ENCODE data around the gene PHOX2B. TPM values are rescaled to one million over a fixed set of nuclear protein-coding genes. Genes with fewer than 3 reads are reported as not detected.
"Not testable (repeated sequence)": the region's sequence is repeated elsewhere in the genome, so short reads cannot be mapped to it uniquely, and the experiment has no call there.

The PHOX2B gene
- total RNA-seq, 1 experiment from 2014 or later: not detected

- no peak for DNase-seq (ENCODE audit: low spot score)
These were observed 36.1 kb downstream of the PHOX2B start for GRCh38 chr4:41712425-41712824.

- not testable (repeated sequence) for DNase-seq (ENCODE audit: low spot score)
These were observed 36.9 kb downstream of the PHOX2B start for GRCh38 chr4:41711654-41712053.

- DNase-seq (ENCODE audit: low spot score): peak; percentile 97
These were observed 38.6 kb downstream of the PHOX2B start for GRCh38 chr4:41709844-41710481.

DNA sequence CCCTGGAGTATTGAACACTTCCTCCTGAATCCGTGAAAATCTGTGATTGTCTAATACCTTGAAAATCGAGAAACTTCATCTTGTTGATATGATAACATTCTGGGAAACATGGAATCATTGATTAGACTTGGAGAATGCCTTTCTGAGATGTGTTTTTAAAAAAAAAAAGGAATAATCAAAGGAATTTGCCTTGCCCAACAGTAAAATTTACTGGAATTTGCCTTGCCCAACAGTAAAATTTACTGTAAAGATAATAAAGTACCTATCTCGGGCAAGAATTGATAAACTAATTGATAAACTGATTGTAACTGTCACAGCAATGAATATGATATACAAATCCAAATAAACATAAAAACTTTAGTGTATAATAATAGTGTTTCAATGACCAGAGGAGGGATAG is 44.7 kb downstream of the PHOX2B start:
- no peak for DNase-seq (ENCODE audit: low spot score)

- no peak for DNase-seq (ENCODE audit: low spot score)
These were observed 45.8 kb downstream of the PHOX2B start for GRCh38 chr4:41702770-41703169.

GRCh38 chr4:41701983-41702382 is 46.5 kb downstream of the PHOX2B start:
- DNase-seq (ENCODE audit: low spot score): no peak

DNA sequence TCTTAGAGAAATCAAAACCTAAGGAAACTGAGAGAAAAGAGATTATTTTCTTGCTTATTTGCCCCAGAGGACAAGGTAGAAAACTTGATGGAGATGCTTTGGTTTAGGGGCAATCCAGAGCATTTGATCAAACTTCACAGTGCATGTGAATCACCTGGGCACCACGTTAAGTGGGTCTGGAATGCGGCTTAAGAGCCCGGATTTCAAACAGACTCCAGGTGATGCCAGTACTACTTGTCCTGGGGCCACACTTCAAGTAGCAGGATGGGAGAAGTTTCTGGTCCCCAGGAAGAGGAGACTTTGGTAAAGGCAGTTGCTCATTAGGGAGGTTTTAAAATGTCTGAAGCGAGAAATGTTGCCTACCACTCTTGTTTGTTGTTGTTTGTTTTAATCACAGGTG is 51.8 kb downstream of the PHOX2B start:
- DNase-seq (ENCODE audit: low spot score): no peak

- no peak for DNase-seq (ENCODE audit: low spot score)
These were observed 52.4 kb downstream of the PHOX2B start for GRCh38 chr4:41696131-41696530.

Other genes with a start within 250 kb of the PHOX2B start
- 24.5 and 25.3 TPM in 2 replicates for gene LIMCH1, start 210.6 kb downstream of the PHOX2B start, total RNA-seq (2014; rRNA removed; shearing (Covaris generic))
- gene TMEM33, start 186.7 kb upstream of the PHOX2B start, total RNA-seq (2014; rRNA removed; shearing (Covaris generic)): 101 and 105 TPM in 2 replicates
- 0.14 TPM in 1 of 2 replicates, not detected in the other for gene DCAF4L1, start 233.0 kb upstream of the PHOX2B start, total RNA-seq (2014; rRNA removed; shearing (Covaris generic))
- 75.6 and 75.9 TPM in 2 replicates for gene SLC30A9, start 241.8 kb upstream of the PHOX2B start, total RNA-seq (2014; rRNA removed; shearing (Covaris generic))

All from H4 (cell line).